K562 (cell line): Measurements from ENCODE around the gene MED29. TPM values are rescaled to one million over a fixed set of nuclear protein-coding genes. Genes with fewer than 3 reads are reported as not detected.
A peak's percentile ranks its signal among the peaks of the same experiment; 100 is the strongest.

ENCODE experiments used
- AFF1 ChIP-seq, 2 experiments: fragments of 450-650 bp; IDR thresholded peaks; 2 replicates each; pipeline ENCODE4 v1.6.1; 2018; ENCODE audit warnings: mild to moderate bottlenecking in 2 of 2, low read depth in 1 of 2; ENCODE audit not compliant: partially characterized antibody in 2 of 2
- FOXA3 ChIP-seq, 2 experiments: fragments of 450-650 bp in 1 of 2; sonication (generic) in 1 of 2; formaldehyde crosslinking; IDR thresholded peaks in 1 of 2; conservative IDR thresholded peaks in 1 of 2; 2 replicates each; pipeline versions ENCODE4 v1.4.0 to v1.8.0; 2020 to 2022; ENCODE audit warnings: mild to moderate bottlenecking in 2 of 2, missing genetic modification reagents in 1 of 2
- HNRNPUL1 ChIP-seq: fragments of 200-400 bp; formaldehyde crosslinking; IDR thresholded peaks from 2 replicates; pipeline ENCODE4 v1.6.1; 2017; ENCODE audit warnings: low read length
- KLF6 ChIP-seq: fragments of 250-450 bp; sonication (Bioruptor Pico); IDR thresholded peaks from 2 replicates; pipeline ENCODE4 v1.4.0; 2020; ENCODE audit warnings: mild to moderate bottlenecking, moderate library complexity, borderline replicate concordance
- MCM2 ChIP-seq: fragments of 450-650 bp; IDR thresholded peaks from 2 replicates; pipeline ENCODE4 v1.6.1; 2017; ENCODE audit warnings: low read depth, mild to moderate bottlenecking
- MTA1 ChIP-seq: fragments of 450-650 bp; IDR thresholded peaks from 2 replicates; pipeline ENCODE4 v1.6.1; 2017; ENCODE audit warnings: borderline replicate concordance
- PHF8 ChIP-seq: fragments of 200-600 bp; sonication (generic); IDR thresholded peaks from 2 replicates; pipeline ENCODE4 v1.6.1; 2012; ENCODE audit warnings: mixed run types, mild to moderate bottlenecking, inconsistent platforms, low read length, moderate library complexity, borderline replicate concordance
- PHTF2 ChIP-seq: fragments of 250-450 bp; sonication (Bioruptor Pico); IDR thresholded peaks from 2 replicates; pipeline ENCODE4 v1.5.0; 2021; ENCODE audit warnings: mild to moderate bottlenecking
- SAFB2 ChIP-seq: fragments of 200-400 bp; formaldehyde crosslinking; IDR thresholded peaks from 2 replicates; pipeline ENCODE4 v1.6.1; 2018; ENCODE audit warnings: borderline replicate concordance, low read length, low read depth, moderate library complexity; ENCODE audit not compliant: severe bottlenecking
- SP2 ChIP-seq: IDR thresholded peaks from 2 replicates; pipeline ENCODE4 v1.6.1; 2011; ENCODE audit warnings: mild to moderate bottlenecking, low read depth, low read length, moderate library complexity; ENCODE audit not compliant: poor library complexity, severe bottlenecking; ENCODE audit errors: extremely low read depth
- SRSF7 ChIP-seq: fragments of 200-400 bp; formaldehyde crosslinking; optimal IDR thresholded peaks from 2 replicates; pipeline ENCODE3; 2017; ENCODE audit warnings: mild to moderate bottlenecking, low read depth, low read length
- STAT5B ChIP-seq: fragments of 250-450 bp; sonication (Bioruptor Pico); IDR thresholded peaks from 2 replicates; pipeline ENCODE4 v1.8.0; 2021; ENCODE audit warnings: mild to moderate bottlenecking, inconsistent platforms
- TARDBP ChIP-seq: fragments of 450-650 bp; IDR thresholded peaks from 2 replicates; pipeline ENCODE4 v1.6.1; 2016
- TBP ChIP-seq: optimal IDR thresholded peaks from 2 replicates; pipeline ENCODE3; 2011; ENCODE audit warnings: low read depth, low read length, improper control_type of control experiment
- ZC3H11A ChIP-seq: IDR thresholded peaks from 2 replicates; pipeline ENCODE4 v1.6.1; 2012; ENCODE audit warnings: low read depth, low read length, improper control_type of control experiment
- ZC3H4 ChIP-seq: sonication (generic); formaldehyde crosslinking; IDR thresholded peaks from 2 replicates; pipeline ENCODE4 v1.9.0; 2021; ENCODE audit warnings: missing genetic modification reagents, borderline replicate concordance
- ZNF146 ChIP-seq: IDR thresholded peaks from one replicate; pipeline ENCODE4 v1.6.1; 2018; ENCODE audit warnings: missing compliant biosample characterization; ENCODE audit not compliant: unreplicated experiment
- ZNF274 ChIP-seq: IDR thresholded peaks from 2 replicates; pipeline ENCODE4 v1.6.1; 2011; ENCODE audit warnings: low read depth, mild to moderate bottlenecking, low read length, moderate library complexity, borderline replicate concordance
- polyA plus RNA-seq, 8 experiments: library from polyadenylated mRNA; depleted of rRNA in 4 of 8; stranded (reverse) in 5 of 8; unstranded in 3 of 8; fragments of >200 nt; fragmentation: Nextera tagmentation in 2 of 8; fragmentation: Illumina TruSeq in 1 of 8; extraction: Ambion mirVana in 2 of 8; extraction: Trizol in 1 of 8; gene quantifications; 2 replicates each; pipeline versions ENCODE4 v1.2.1 to v1.2.3, GENCODE V29; 2011 to 2014; ENCODE audit warnings: inconsistent platforms in 1 of 8, missing spikeins in 1 of 8
- total RNA-seq, 7 experiments: library from RNA; depleted of rRNA in 6 of 7; stranded (reverse); fragments of >200 nt in 6 of 7; fragmentation: Illumina TruSeq in 2 of 7; extraction: Trizol in 2 of 7; gene quantifications; 2 replicates each; pipeline versions ENCODE4 v1.2.1 to v1.2.3, GENCODE V29; 2011 to 2021; ENCODE audit warnings: low replicate concordance in 1 of 7
- TF ChIP-seq, protein P1 (sequence below): fragments of 250-450 bp; sonication (Bioruptor Pico); IDR thresholded peaks from 2 replicates; pipeline ENCODE4 v1.9.0; 2021; ENCODE audit warnings: mild to moderate bottlenecking
- TF ChIP-seq, protein P2 (sequence below): fragments of 250-450 bp; sonication (Bioruptor Pico); IDR thresholded peaks from 2 replicates; pipeline ENCODE4 v1.5.0; 2021

MED29 gene
- total and polyA plus RNA-seq, 9 of the 15 experiments (the other 6 are each of a cell fraction or from before 2014, with no cell fraction given): 1.8 to 22.6 (median 12.4) TPM

DNA sequence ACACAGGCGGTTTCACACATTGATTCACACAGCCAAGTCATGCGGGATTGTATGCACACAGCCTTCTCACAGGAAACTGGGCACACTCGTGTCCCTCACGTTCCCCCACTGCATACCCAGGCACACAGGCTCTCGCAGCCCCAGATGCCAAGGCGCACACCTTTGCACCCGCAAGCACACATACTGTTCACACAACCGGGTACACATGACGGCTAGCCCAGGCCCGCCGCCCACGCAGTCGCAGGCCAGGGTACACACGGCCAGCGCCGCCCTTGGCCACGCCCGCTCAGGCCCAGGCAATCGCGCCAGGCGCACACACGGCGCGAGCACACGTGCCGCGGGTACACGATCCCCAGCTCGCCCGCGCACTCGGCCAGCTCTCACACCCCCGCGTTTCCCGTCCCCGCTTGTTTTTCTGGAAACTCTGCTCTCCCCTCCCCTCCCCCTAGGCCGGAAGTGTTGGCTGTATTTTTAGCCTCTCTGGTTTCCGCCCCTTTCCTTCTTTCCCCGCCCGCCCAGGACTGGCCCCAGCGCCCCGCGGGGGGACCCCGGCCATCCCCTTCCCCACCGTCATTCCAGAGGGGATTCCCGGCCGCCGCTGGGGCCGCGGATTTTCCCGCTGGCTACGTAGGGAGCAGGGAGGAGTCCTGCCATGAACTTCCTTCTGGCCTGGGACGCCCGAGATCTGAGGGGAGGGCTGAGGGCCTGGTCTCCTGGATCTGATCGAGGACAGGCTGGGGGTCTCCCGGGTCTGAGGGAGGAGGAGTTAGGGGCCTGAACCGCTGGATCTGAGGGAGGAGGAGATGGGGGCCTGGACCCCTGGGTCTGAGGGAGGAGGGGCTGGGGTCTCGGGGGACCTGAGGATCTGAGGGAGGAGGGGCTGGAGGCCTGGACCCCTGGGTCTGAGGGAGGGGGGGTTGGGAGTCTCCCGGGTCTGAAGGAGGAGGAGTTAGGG lies 11.4 kb downstream of the MED29 start (continued):
- TF ChIP-seq ZNF274 (no peak), FOXA3 (CRISPR knock-in tag; conservative IDR thresholded peaks at IDR 0.05 in 1 of 2, IDR thresholded peaks at IDR 0.05 in 1 of 2) (peak in 1 of 2 experiments; percentile 30; a peak in 2 of 4 replicates), ZC3H4 (no peak), SAFB2 (no peak), SRSF7 (no peak), MCM2 (no peak), ZC3H11A (no peak), TBP (peak; percentile 26), PHTF2 (CRISPR knock-in tag) (no peak), ZNF146 (CRISPR knock-in tag) (no peak), PHF8 (peak; percentile 44; the same call in 1 of the 2 replicates), AFF1 (IDR thresholded peaks at IDR 0.05; ENCODE audit: low read depth in 1 of 2, partially characterized antibody in 2 of 2) (peak in 1 of 2 experiments; percentile 92), STAT5B (CRISPR knock-in tag) (no peak), HNRNPUL1 (no peak), KLF6 (CRISPR knock-in tag) (no peak), TARDBP (peak; percentile 61; the same call in 1 of the 2 replicates), SP2 (no peak), MTA1 (peak; percentile 78; the same call in 1 of the 2 replicates)
- TF ChIP-seq, protein P1, sequence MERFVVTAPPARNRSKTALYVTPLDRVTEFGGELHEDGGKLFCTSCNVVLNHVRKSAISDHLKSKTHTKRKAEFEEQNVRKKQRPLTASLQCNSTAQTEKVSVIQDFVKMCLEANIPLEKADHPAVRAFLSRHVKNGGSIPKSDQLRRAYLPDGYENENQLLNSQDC (CRISPR knock-in tag): no peak
- TF ChIP-seq, protein P2, sequence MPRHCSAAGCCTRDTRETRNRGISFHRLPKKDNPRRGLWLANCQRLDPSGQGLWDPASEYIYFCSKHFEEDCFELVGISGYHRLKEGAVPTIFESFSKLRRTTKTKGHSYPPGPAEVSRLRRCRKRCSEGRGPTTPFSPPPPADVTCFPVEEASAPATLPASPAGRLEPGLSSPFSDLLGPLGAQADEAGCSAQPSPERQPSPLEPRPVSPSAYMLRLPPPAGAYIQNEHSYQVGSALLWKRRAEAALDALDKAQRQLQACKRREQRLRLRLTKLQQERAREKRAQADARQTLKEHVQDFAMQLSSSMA (CRISPR knock-in tag): no peak
